Measurements from ENCODE around the gene SCAF4.
"Not testable (repeated sequence)": the region's sequence is repeated elsewhere in the genome, so short reads cannot be mapped to it uniquely, and the experiment has no call there.

The SCAF4 gene

GRCh38 chr21:31766899-31767298 is 35.0 kb upstream of the SCAF4 start:
- no peaks in the 10 kb centered on the region for H3K36me3 ChIP-seq (ENCODE audit: insufficient read depth)
- no peak overlapping the region for H2AFZ ChIP-seq (ENCODE audit: low read depth)
- no peak overlapping the region for H3K27ac ChIP-seq

GRCh38 chr21:31765850-31766249 is 33.9 kb upstream of the SCAF4 start:
- H3K36me3 ChIP-seq (ENCODE audit: insufficient read depth); H3K9ac ChIP-seq; H4K20me1 ChIP-seq (ENCODE audit: insufficient read depth); H3K4me3 ChIP-seq (IDR thresholded peaks at IDR 0.05; ENCODE audit: insufficient read depth, low read depth, low read length); H3K4me2 ChIP-seq; H3K27ac ChIP-seq; H3K4me1 ChIP-seq (ENCODE audit: low read depth, poor library complexity, severe bottlenecking); H3K27me3 ChIP-seq (ENCODE audit: insufficient read depth, low read depth); H3K79me2 ChIP-seq (ENCODE audit: insufficient read depth, low read depth); H2AFZ ChIP-seq (ENCODE audit: low read depth): not testable (repeated sequence)

More at GRCh38 chr21:31766899-31767298, 35.0 kb upstream of the SCAF4 start:
- Histone ChIP-seq H3K4me2 (no peak overlapping the region), H3K4me1 (ENCODE audit: low read depth, poor library complexity, severe bottlenecking) (peaks cover 3% of the 10 kb centered on the region), H3K4me3 (IDR thresholded peaks at IDR 0.05; ENCODE audit: insufficient read depth, low read depth, low read length) (no peak overlapping the region), H3K9ac (no peak overlapping the region), H4K20me1 (ENCODE audit: insufficient read depth) (no peaks in the 10 kb centered on the region), H3K27me3 (ENCODE audit: insufficient read depth, low read depth) (no peaks in the 10 kb centered on the region), H3K79me2 (ENCODE audit: insufficient read depth, low read depth) (no peaks in the 10 kb centered on the region)
- no peak for TF ChIP-seq CTCF (conservative IDR thresholded peaks at IDR 0.05; ENCODE audit: low read depth, low read length)

- Histone ChIP-seq H3K9ac (no peak overlapping the region), H3K27me3 (ENCODE audit: insufficient read depth, low read depth) (no peaks in the 10 kb centered on the region), H2AFZ (ENCODE audit: low read depth) (no peak overlapping the region), H3K4me2 (no peak overlapping the region), H4K20me1 (ENCODE audit: insufficient read depth) (no peaks in the 10 kb centered on the region), H3K27ac (no peak overlapping the region), H3K79me2 (ENCODE audit: insufficient read depth, low read depth) (no peaks in the 10 kb centered on the region), H3K36me3 (ENCODE audit: insufficient read depth) (no peaks in the 10 kb centered on the region), H3K4me1 (ENCODE audit: low read depth, poor library complexity, severe bottlenecking) (no peaks in the 10 kb centered on the region), H3K4me3 (IDR thresholded peaks at IDR 0.05; ENCODE audit: insufficient read depth, low read depth, low read length) (no peak overlapping the region)
- TF ChIP-seq CTCF (conservative IDR thresholded peaks at IDR 0.05; ENCODE audit: low read depth, low read length): no peak
Observed at GRCh38 chr21:31760931-31761330, 29.0 kb upstream of the SCAF4 start.

GRCh38 chr21:31756787-31757186 is 24.9 kb upstream of the SCAF4 start:
- H3K9ac ChIP-seq: no peak overlapping the region
- H3K36me3 ChIP-seq (ENCODE audit: insufficient read depth): no peaks in the 10 kb centered on the region
- no peaks in the 10 kb centered on the region for H3K27me3 ChIP-seq (ENCODE audit: insufficient read depth, low read depth)
- H3K4me3 ChIP-seq (IDR thresholded peaks at IDR 0.05; ENCODE audit: insufficient read depth, low read depth, low read length): no peak overlapping the region
- TF ChIP-seq CTCF (conservative IDR thresholded peaks at IDR 0.05; ENCODE audit: low read depth, low read length): no peak
- no peak overlapping the region for H3K27ac ChIP-seq
- no peak overlapping the region for H2AFZ ChIP-seq (ENCODE audit: low read depth)
- H3K79me2 ChIP-seq (ENCODE audit: insufficient read depth, low read depth): no peaks in the 10 kb centered on the region
- no peaks in the 10 kb centered on the region for H3K4me1 ChIP-seq (ENCODE audit: low read depth, poor library complexity, severe bottlenecking)
- H3K4me2 ChIP-seq: no peak overlapping the region
- no peaks in the 10 kb centered on the region for H4K20me1 ChIP-seq (ENCODE audit: insufficient read depth)

- no peak for TF ChIP-seq CTCF (conservative IDR thresholded peaks at IDR 0.05; ENCODE audit: low read depth, low read length)
- Histone ChIP-seq H3K27me3 (ENCODE audit: insufficient read depth, low read depth) (no peaks in the 10 kb centered on the region), H4K20me1 (ENCODE audit: insufficient read depth) (no peaks in the 10 kb centered on the region), H3K27ac (no peak overlapping the region), H3K4me3 (IDR thresholded peaks at IDR 0.05; ENCODE audit: insufficient read depth, low read depth, low read length) (no peak overlapping the region), H3K9ac (no peak overlapping the region), H3K36me3 (ENCODE audit: insufficient read depth) (no peaks in the 10 kb centered on the region), H3K4me2 (no peak overlapping the region), H2AFZ (ENCODE audit: low read depth) (no peak overlapping the region), H3K79me2 (ENCODE audit: insufficient read depth, low read depth) (no peaks in the 10 kb centered on the region), H3K4me1 (ENCODE audit: low read depth, poor library complexity, severe bottlenecking) (no peaks in the 10 kb centered on the region)
Observed at GRCh38 chr21:31755027-31755426, 23.1 kb upstream of the SCAF4 start.

Measured in KMS-11 (cell line).